ENCODE data around the gene ZMIZ2.

DNA sequence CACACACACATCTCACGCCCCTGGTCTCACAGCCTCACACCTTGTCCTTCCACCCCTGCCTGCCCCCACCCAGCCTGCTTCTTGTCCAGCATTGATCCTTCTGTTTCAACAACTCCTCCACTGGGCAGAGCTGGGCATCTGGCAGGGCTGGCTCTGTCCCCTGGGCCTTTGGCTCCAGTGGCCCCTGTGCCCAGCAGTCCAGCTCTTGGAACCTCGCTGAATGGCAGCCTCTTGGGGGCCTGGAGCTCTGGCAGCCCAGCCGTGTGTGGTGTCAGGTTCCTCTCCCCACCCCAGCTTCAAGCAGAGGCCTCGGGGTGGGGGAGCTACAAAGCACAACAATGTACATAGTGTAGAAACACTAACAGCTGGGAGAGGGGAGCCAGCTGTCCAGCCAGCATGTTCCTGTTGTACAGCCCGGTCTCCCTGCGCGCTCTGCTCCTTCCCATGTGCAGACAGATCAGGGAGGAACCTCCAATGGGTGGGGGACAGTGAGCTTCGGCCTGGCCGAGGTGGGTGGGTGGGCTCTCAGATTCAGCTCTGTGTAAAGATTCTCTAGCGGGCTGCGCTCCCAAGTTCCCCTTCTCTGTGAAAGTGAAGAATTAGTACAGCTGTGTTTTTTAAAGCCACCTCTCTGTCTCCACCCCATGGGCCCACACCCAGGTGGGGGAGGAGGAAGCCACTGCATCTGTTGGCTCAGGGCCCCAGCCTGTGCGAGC is 19.4 kb downstream of the ZMIZ2 start:
- TF ChIP-seq ZNF76 (tag by site-specific recombination; IDR thresholded peaks at IDR 0.05; ENCODE audit: borderline replicate concordance, low read depth): no peak
- TF ChIP-seq, protein P1, sequence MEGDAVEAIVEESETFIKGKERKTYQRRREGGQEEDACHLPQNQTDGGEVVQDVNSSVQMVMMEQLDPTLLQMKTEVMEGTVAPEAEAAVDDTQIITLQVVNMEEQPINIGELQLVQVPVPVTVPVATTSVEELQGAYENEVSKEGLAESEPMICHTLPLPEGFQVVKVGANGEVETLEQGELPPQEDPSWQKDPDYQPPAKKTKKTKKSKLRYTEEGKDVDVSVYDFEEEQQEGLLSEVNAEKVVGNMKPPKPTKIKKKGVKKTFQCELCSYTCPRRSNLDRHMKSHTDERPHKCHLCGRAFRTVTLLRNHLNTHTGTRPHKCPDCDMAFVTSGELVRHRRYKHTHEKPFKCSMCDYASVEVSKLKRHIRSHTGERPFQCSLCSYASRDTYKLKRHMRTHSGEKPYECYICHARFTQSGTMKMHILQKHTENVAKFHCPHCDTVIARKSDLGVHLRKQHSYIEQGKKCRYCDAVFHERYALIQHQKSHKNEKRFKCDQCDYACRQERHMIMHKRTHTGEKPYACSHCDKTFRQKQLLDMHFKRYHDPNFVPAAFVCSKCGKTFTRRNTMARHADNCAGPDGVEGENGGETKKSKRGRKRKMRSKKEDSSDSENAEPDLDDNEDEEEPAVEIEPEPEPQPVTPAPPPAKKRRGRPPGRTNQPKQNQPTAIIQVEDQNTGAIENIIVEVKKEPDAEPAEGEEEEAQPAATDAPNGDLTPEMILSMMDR (tag by site-specific recombination; IDR thresholded peaks at IDR 0.05): no peak
- no peak for TF ChIP-seq ZNF302 (tag by site-specific recombination; IDR thresholded peaks at IDR 0.05; ENCODE audit: low read depth)
- no peak for TF ChIP-seq ZNF654 (tag by site-specific recombination; IDR thresholded peaks at IDR 0.05; ENCODE audit: low read depth)
- no peak for TF ChIP-seq ZNF423 (tag by site-specific recombination; IDR thresholded peaks at IDR 0.05)
- TF ChIP-seq ZNF548 (tag by site-specific recombination; IDR thresholded peaks at IDR 0.05): no peak
- no peak for TF ChIP-seq SP7 (tag by site-specific recombination; IDR thresholded peaks at IDR 0.05)
